Amniotic stem cell (primary cell): Measurements from ENCODE around the gene MAPK4.

Experiments
- DNase-seq: peaks from one replicate; lab custom pipeline; 2025; lab: John Stamatoyannopoulos, UW

The MAPK4 gene

GRCh38 chr18:50653402-50654093 lies 93.7 kb downstream of the MAPK4 start:
- DNase-seq, result no peak

- DNase-seq, result no peak
These were observed 94.3 kb downstream of the MAPK4 start for GRCh38 chr18:50654211-50654610.

GRCh38 chr18:50654658-50655550 lies 95.0 kb downstream of the MAPK4 start:
- DNase-seq, result no peak

- no peak for DNase-seq
These were observed 96.5 kb downstream of the MAPK4 start for GRCh38 chr18:50656396-50656795.

GRCh38 chr18:50656841-50657470 lies 97.1 kb downstream of the MAPK4 start:
- no peak for DNase-seq

GRCh38 chr18:50658601-50659000 lies 98.7 kb downstream of the MAPK4 start:
- DNase-seq, result no peak

GRCh38 chr18:50659091-50660003 lies 99.5 kb downstream of the MAPK4 start:
- no peak for DNase-seq

- DNase-seq, result no peak
These were observed 101.1 kb downstream of the MAPK4 start for GRCh38 chr18:50661013-50661412.

- DNase-seq, result no peak
These were observed 102.3 kb downstream of the MAPK4 start for GRCh38 chr18:50662177-50662576.

GRCh38 chr18:50662775-50663383 lies 103.0 kb downstream of the MAPK4 start:
- no peak for DNase-seq

GRCh38 chr18:50663626-50664441 lies 103.9 kb downstream of the MAPK4 start:
- DNase-seq, result no peak

- DNase-seq, result no peak
These were observed 105.1 kb downstream of the MAPK4 start for GRCh38 chr18:50665015-50665414.

- DNase-seq, result no peak
These were observed 105.6 kb downstream of the MAPK4 start for GRCh38 chr18:50665519-50665918.

- no peak for DNase-seq
These were observed 106.6 kb downstream of the MAPK4 start for GRCh38 chr18:50666536-50666935.

GRCh38 chr18:50671376-50671775 lies 111.5 kb downstream of the MAPK4 start:
- no peak for DNase-seq

- DNase-seq, result no peak
These were observed 114.6 kb downstream of the MAPK4 start for GRCh38 chr18:50674307-50674980.

GRCh38 chr18:50675043-50675442 lies 115.2 kb downstream of the MAPK4 start:
- DNase-seq, result no peak

GRCh38 chr18:50678651-50679050 lies 118.8 kb downstream of the MAPK4 start:
- no peak for DNase-seq

GRCh38 chr18:50679056-50679455 lies 119.2 kb downstream of the MAPK4 start:
- no peak for DNase-seq

- DNase-seq, result no peak
These were observed 119.8 kb downstream of the MAPK4 start for GRCh38 chr18:50679656-50680055.
